GM08714 (cell line): Measurements from ENCODE around the gene FGFR1OP2.
A peak's percentile ranks its signal among the peaks of the same experiment; 100 is the strongest.
"Not testable (repeated sequence)": the region's sequence is repeated elsewhere in the genome, so short reads cannot be mapped to it uniquely, and the experiment has no call there.

Source experiments
- H3K4me3 ChIP-seq: fragments of 200-500 bp; sonication (Bioruptor generic); 2 replicates; pipeline ENCODE4 v1.5.1; 2014; ENCODE audit warnings: mild to moderate bottlenecking, low read length, inconsistent platforms
- ZNF274 ChIP-seq: IDR thresholded peaks from 2 replicates; pipeline ENCODE4 v1.6.1; 2012; ENCODE audit warnings: mild to moderate bottlenecking, low read depth, low read length

The FGFR1OP2 gene

DNA sequence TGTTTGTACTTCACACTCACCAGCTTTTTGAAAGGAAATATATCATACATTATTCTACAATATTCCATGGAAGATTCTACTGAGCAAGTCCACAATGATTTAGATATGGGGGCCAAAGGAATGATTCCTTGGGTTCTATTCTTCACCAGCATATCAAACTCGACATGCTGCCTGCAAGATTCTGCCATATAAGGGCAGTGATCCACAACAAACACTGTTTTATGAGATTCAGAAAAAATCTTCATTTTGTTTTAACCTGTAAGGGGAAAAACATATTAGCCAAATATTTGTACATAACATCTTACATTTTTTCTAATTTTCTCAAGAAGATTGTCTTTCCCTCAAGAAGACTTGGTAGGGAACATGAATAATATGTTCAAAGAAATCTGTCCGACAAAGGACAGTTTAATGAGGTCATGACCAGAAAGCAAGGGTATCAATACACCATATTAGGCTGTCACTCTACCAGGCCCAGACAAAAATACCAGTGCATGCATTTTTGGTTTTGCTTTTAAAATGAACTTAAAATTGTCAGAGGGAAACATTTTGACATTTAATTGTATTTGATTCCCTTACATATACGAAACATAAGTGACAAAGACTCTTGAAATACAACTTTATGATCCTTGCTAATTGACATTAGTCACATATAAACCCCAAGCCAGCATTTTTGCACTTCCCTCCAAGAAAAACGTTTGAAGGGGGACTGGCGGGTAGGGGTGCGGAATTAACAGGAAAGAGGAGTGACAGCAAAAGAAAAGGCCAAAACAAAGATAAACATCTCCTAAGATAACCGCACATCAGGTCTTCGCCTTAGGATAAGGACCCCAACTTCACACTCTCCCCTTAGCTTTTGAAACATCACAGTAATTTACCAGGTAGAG is 1.5 kb upstream of the FGFR1OP2 start:
- no peak for TF ChIP-seq ZNF274
- H3K4me3 ChIP-seq: peak overlapping the region; percentile 95

DNA sequence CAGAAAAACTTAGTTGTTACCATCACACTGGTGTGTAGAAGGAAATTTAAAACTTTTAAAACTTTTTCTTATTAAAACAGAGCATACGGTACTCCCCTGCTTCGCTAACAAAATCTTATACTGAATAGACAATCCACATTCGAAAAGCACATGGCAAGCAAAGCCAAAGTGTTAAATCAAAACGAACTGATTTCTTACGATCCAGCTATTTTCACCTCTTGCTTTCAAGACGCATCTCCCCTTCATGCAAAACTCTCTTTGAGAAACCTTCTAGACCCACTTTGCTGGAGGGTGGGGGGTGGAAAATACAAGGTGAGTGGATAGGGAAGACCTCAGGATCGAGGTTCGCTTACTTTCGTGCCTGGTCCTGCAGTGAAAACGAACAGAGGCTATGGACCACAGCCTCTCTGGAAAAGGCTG is 817 bp upstream of the FGFR1OP2 start:
- TF ChIP-seq ZNF274: no peak
- H3K4me3 ChIP-seq: peak overlapping the region; percentile 95

DNA sequence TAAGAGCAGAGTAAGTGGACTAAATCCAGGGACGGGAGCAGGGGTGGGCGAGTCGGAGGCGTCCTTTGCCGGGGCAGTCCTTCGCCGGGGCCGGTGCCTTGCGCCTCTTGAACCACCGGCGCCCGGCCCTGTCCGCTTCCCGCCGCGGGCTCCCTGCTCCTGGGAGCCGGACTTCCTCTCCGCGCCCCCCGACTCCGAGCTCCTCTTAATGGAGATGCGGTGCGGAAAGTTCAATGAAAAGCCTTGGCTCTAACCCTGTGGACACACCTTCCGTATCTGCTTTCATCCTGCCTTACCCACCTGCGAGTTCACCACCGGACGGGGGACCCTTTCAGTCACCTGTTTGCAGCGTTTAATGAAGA is 412 bp downstream of the FGFR1OP2 start:
- no peak for TF ChIP-seq ZNF274
- peak overlapping the region; percentile 95 for H3K4me3 ChIP-seq

DNA sequence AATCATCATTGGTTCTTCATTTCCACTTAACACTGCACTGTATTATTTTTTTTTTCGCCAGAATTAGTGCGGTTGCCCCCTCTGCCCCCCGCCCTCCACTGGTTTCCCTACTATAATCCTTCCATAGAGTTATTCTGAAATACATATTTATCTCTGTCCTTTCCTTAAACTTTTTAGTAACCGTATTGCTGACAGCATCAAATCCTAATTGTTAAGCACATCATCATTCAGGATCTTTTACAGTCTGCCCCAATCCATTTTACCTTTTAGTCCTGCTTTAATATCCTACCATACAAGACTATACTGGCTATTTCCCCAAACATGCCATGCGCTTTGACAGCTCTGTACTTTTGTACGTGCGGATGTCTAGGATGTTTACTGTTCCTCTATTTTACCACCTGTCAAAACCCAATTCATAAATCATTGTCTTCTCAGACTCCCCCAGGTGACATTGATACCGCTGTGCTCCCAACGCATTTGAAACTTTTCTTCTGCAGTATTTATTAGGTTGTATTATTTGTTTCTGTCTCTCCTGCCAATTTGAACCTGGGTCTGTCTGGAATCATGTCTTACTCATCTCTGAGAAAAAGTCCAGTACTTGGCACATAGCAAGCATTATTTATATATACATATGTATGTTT is 1.0 kb downstream of the FGFR1OP2 start:
- TF ChIP-seq ZNF274: no peak

DNA sequence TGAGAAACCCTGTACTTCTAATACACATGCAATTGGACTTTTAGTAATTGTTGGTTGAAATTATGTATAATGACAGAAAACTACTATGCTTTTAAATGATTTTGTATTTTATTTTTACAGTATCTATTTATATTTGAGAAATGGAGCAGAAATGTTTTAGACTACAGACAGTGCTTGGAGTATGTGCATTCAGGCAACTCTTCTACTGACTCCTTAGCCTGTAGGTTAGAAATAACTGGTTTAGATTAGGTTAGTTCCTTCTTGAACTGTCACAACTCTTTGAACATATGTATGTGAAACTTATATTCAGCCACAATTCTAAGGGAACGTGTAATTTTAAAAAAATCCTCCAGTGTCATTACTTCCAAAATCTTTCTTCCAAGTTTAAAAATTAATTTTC is 1.7 kb downstream of the FGFR1OP2 start:
- no peak for TF ChIP-seq ZNF274
- H3K4me3 ChIP-seq: peak overlapping the region; percentile 95; the same call in 1 of the 2 replicates

More for the DNA sequence above, 1.0 kb downstream of the FGFR1OP2 start:
- peak overlapping the region; percentile 95 for H3K4me3 ChIP-seq

DNA sequence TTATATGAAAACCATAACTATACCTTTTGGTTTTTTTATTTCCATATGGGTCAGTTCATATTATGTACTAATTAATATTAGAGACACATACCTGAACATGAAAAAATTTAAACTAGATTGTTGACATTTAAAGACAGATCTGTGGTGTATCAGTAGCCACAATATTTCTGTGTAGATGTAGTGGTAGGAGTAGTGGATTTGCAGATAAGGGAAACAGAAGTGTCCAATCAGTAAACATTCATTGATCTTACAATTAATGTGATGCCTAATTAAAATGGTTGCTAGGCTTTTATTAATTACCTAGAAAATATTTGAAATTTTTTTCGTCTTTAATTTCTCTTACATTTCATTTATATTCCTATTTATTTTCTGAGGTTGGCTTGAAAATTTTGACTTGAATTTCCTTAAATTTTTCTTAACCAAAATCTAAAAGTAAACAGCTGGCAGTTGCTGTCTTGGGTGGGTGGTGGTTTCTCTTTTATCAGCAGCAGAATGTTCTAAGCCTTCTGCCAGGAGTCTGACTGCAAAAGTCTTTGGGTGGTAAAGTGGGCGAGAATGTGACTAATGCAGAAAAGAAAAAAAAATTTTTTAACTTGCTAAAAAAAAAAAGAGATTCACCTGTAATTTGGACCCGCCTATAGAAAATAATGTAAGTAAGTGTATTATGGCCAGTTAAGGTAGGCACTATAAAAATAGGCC is 2.4 kb downstream of the FGFR1OP2 start:
- peak overlapping the region; percentile 60 for H3K4me3 ChIP-seq
- TF ChIP-seq ZNF274: no peak

DNA sequence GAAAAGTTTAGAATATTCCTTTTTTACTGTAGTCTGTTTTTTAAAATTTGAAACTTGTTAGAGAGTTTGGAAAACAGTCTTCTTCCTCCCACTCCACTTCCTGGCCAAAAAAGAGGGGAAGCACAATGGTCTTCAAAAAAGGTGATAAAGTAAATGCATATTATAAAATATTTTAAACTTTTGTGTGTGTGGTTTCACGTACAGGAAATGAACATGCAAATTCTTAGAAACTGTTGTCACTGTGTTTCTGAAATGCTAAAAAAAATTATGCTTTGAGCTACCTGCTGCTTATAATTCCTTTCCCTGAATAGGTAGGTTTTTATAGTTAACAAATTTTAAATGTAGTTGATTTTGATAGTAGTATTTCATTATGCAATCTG is 2.9 kb downstream of the FGFR1OP2 start:
- peak overlapping the region; percentile 60; the same call in 1 of the 2 replicates for H3K4me3 ChIP-seq

DNA sequence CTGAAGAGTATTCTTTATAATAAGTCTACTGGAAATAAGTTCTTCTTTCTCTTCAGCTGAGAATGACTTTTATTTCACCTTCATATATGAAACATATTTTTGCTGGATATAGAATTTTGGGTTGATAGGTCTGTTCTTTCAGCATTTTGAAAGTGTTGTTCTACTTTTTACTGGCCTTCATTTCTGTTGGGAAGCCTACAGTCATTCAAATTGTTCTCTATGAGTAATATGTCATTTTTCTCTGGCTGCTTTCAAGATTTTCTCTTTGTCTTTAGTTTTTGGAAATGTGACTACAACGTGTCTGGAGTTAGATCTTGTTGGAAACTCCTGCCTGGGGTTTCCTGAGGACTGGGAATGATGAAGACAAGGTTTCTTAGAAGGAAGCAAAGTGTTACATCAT is 10.0 kb downstream of the FGFR1OP2 start:
- TF ChIP-seq ZNF274: no peak
- no peak overlapping the region for H3K4me3 ChIP-seq

More for the DNA sequence above, 2.9 kb downstream of the FGFR1OP2 start:
- TF ChIP-seq ZNF274: no peak

DNA sequence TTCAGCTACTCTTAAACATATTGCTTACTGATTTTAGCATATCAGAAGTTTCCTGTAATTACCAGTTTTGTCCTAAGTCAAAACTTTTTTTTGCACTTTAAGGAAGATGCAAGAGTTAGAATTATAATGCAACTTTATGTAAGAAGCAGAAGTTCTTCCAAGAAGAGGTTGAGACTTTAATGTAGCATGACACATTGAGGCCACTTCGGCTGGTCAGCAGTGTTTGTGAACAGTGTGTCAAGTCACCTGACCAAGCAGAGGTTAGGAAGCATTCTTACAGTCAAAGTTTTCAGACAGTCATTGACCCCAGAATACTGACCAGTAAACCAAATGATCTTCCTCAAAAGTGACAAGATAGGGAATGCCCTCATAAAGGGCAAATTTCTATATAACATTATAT is 15.2 kb downstream of the FGFR1OP2 start:
- TF ChIP-seq ZNF274: no peak
- no peak overlapping the region for H3K4me3 ChIP-seq

DNA sequence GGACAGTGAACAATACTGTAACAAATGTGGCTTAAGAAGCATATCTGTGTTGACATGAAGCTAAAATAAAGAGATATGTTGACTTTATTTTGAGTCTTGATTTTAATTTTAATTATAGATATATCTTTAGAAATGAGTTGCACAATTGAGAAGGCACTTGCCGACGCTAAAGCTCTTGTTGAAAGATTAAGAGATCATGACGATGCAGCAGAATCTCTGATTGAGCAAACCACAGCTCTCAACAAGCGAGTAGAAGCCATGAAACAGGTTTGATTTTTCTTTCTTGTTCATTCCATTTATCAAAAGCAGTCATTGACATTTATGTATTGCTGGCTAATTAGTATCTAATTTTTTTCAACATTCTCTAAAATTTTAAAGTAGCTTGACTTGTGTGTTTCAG is 15.8 kb downstream of the FGFR1OP2 start:
- no peak for TF ChIP-seq ZNF274
- no peak overlapping the region for H3K4me3 ChIP-seq

DNA sequence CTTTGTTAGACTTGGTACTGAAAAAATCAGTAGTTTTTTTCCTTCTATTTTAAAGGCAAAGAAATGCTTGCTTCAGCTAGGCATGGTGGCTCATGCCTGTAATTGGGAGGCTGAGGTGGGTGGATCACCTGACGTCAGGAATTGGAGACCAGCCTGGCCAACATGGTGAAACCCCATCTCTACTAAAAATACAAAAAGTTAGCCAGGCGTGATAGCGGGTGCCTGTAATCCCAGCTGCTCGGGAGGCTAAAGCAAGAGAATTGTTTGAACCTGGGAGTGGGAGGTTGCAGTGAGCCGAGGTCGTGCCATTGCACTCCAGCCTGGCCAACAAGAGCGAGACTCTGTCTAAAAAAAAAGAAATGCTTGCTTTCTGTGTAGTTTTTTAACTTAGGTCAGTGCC is 23.1 kb downstream of the FGFR1OP2 start:
- H3K4me3 ChIP-seq: not testable (repeated sequence)

DNA sequence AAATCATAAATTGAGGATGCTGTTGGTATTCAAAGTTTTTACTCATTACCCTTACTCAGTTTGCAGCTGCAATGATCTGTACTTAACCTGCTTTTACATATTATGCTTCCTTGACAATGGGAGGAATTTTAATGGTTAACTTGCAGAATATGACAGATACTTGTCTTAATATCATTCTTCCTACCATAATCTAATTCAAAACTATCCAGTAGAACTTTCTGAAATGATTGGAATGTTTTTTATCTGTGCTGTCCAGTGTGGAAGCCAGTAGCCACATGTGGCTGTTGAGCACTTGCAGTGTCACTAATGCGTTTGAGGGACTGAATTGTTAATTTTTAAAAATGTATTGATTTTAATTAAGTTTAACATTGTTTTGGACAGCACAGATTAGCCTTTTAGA is 23.5 kb downstream of the FGFR1OP2 start:
- TF ChIP-seq ZNF274: no peak
- H3K4me3 ChIP-seq: no peak overlapping the region

DNA sequence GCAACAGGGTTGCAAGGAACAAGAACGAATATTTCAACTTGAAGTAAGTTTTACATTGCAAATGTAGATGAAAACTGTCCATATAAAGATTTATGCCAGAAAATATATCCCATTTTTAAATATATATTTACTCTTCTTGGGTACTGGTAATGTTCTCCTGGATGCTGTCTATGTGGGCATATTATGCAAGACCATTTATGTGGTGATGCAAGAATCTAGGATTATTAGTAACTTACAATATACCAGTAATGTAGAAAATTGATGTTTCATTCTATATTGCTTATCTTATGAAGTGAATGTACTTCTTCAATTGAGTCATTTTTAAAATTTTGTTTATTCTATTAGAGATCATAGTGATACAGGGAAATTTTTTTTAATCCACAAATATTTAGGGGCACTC is 25.1 kb downstream of the FGFR1OP2 start:
- TF ChIP-seq ZNF274: no peak
- no peak overlapping the region for H3K4me3 ChIP-seq

DNA sequence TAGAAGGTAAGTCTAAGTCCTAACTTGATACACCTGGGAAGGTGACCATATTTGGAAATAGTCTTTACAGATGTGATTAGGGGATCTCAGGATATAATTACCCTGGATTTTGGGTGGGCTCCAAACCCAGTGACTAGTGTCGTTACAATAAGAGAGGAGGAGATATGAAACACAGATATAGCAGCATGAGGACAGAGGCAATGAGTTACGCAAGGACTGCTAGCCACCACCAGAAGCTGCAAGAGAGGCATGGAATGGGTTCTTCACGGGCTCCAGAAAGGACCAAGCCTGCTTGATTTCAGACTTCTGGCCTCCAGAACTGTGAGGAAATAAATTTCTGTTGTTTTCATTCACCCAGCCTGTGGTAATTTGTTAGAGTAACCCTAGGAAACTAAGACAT is 28.6 kb downstream of the FGFR1OP2 start:
- no peak for TF ChIP-seq ZNF274

DNA sequence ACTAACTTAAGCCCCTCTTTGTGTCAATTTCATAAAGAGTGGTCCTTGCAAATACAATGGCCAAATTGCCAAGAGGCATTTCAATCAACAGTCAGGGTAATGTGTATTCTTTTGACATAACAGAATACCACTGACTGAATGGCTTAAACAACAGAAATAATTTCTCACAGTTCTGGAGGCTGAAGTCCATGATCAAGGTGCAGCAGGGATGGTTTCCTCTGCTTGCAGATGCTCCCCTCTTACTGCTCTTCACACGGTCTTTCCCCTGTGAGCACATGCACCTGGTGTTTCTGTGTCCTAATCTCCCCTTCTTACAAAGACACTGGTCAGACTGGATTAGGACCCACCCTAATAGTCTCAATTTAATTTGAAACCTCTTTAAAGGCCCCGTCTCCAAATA is 31.9 kb downstream of the FGFR1OP2 start:
- no peak overlapping the region for H3K4me3 ChIP-seq
- TF ChIP-seq ZNF274: no peak

More for the DNA sequence above, 28.6 kb downstream of the FGFR1OP2 start:
- H3K4me3 ChIP-seq: no peak overlapping the region
